Omental fat pad (tissue), 4 donors: ENCODE measurements around the gene FXYD7. TPM values are rescaled to one million over a fixed set of nuclear protein-coding genes. Genes with fewer than 3 reads are reported as not detected.
"Not testable (repeated sequence)": the region's sequence is repeated elsewhere in the genome, so short reads cannot be mapped to it uniquely, and the experiment has no call there.

Experiments
- ATAC-seq: fragments of 150-250 bp; one replicate; pipeline ENCODE4 v1.9.1; 2016; ENCODE audit warnings: mild to moderate bottlenecking, moderate library complexity; ENCODE audit not compliant: low FRiP score
- DNase-seq: peaks from one replicate; pipeline ENCODE4 v3.0.0-alpha.2; 2019; ENCODE audit warnings: low spot score
- CTCF ChIP-seq, 3 donors: fragments of 450-650 bp; IDR thresholded peaks; one replicate each; pipeline ENCODE4 v1.5.1; 2016 to 2017; ENCODE audit warnings: antibody characterized with exemption in 3 of 3, mild to moderate bottlenecking in 3 of 3, moderate library complexity in 2 of 3
- total RNA-seq, 4 donors: library from RNA; depleted of rRNA; stranded (reverse); fragments of >200 nt; gene quantifications; one replicate each; pipeline ENCODE4 v1.1.0, GENCODE V29; 2016

FXYD7 gene
- total RNA-seq, 4 donors from 2014 or later = not detected

- ATAC-seq (no peak), DNase-seq (no peak)
- no peak for TF ChIP-seq CTCF (IDR thresholded peaks at IDR 0.05)
Measured at GRCh38 chr19:35149463-35149862, 6.4 kb downstream of the FXYD7 start.

- ATAC-seq (no peak), DNase-seq (no peak)
Measured at GRCh38 chr19:35150445-35150844, 7.4 kb downstream of the FXYD7 start.

GRCh38 chr19:35151273-35152065 lies 8.4 kb downstream of the FXYD7 start:
- ATAC-seq (no peak), DNase-seq (no peak)
- no peak for TF ChIP-seq CTCF (IDR thresholded peaks at IDR 0.05)

More at GRCh38 chr19:35150445-35150844, 7.4 kb downstream of the FXYD7 start:
- TF ChIP-seq CTCF (IDR thresholded peaks at IDR 0.05) = no peak

GRCh38 chr19:35153129-35153522 lies 10.1 kb downstream of the FXYD7 start:
- DNase-seq, ATAC-seq: not testable (repeated sequence)

- no peak for TF ChIP-seq CTCF (IDR thresholded peaks at IDR 0.05)
- DNase-seq (no peak), ATAC-seq (peak; percentile 41)
Measured at GRCh38 chr19:35153701-35154524, 10.9 kb downstream of the FXYD7 start.

- DNase-seq (peak; percentile 62), ATAC-seq (peak; percentile 87)
- TF ChIP-seq CTCF (IDR thresholded peaks at IDR 0.05) = peak in 1 of 3 donors; percentile 5
Measured at GRCh38 chr19:35154525-35155406, 11.7 kb downstream of the FXYD7 start, which contains the start of gene FXYD5. TSS of gene FXYD5 (plus strand) at chr19:35154735. CDS start at chr19:35155551, 816 bp downstream.

GRCh38 chr19:35155441-35155840 lies 12.4 kb downstream of the FXYD7 start:
- TF ChIP-seq CTCF (IDR thresholded peaks at IDR 0.05) = no peak
- no peak for DNase-seq
- ATAC-seq = no peak
